GM12875 (cell line): ENCODE measurements around the gene SHTN1.
A peak's percentile ranks its signal among the peaks of the same experiment; 100 is the strongest.

ENCODE experiments used
- H3K4me3 ChIP-seq: one replicate; pipeline ENCODE4 v1.5.1; 2011; ENCODE audit warnings: low read depth, low read length, control low read depth
- TF ChIP-seq, protein P1 (sequence below): IDR thresholded peaks from 2 replicates; pipeline ENCODE4 v1.5.1; 2011; ENCODE audit warnings: low read depth, mild to moderate bottlenecking, control low read depth, inconsistent platforms, low read length, moderate library complexity, borderline replicate concordance; ENCODE audit not compliant: insufficient read depth

The SHTN1 gene

DNA sequence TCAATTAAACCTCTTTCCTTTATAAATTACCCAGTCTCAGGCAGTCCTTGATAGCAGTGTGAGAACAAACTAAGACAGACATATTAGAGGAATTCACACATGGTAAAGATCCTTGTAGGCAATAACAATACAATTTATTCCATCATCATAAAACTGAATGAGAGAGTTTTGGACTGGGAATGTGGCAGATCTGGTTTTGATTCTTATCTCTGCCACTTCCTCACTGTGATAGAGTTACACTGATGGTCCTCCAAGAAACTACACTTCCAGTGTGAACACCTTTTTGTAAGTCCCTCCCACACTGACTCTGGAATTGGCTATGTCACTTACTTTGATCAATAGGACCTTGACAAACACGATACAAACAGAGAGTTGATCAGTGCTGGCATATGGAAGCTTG lies 152.7 kb downstream of the SHTN1 start:
- no peak overlapping the region for H3K4me3 ChIP-seq
- TF ChIP-seq, protein P1, sequence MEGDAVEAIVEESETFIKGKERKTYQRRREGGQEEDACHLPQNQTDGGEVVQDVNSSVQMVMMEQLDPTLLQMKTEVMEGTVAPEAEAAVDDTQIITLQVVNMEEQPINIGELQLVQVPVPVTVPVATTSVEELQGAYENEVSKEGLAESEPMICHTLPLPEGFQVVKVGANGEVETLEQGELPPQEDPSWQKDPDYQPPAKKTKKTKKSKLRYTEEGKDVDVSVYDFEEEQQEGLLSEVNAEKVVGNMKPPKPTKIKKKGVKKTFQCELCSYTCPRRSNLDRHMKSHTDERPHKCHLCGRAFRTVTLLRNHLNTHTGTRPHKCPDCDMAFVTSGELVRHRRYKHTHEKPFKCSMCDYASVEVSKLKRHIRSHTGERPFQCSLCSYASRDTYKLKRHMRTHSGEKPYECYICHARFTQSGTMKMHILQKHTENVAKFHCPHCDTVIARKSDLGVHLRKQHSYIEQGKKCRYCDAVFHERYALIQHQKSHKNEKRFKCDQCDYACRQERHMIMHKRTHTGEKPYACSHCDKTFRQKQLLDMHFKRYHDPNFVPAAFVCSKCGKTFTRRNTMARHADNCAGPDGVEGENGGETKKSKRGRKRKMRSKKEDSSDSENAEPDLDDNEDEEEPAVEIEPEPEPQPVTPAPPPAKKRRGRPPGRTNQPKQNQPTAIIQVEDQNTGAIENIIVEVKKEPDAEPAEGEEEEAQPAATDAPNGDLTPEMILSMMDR = no peak

DNA sequence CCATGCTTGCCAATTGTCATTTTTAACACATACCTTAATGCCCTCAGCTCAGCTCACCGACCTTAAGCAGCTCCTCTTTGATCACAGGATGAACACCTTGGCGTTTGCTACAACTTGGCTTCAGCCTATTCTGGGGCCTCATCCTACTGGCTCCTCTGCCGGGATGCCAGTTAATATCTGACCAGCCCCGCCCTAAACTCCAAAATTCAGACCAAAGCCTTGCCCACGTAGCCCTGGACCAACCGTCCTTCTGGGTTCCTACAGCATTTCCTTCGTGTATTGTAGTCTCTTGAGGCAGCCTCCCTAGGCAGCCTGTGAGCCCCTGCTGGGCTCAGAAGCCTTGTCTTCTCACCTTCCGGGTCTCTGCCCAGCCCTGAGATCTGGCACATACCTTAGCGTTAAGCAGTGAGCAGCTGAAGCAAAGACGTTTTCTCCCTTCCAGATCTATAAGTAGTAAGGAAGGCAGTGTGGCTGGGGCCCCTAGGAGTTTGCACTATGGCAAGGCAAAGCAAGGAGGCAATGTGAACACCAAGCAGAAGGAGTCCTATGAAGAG lies 154.9 kb downstream of the SHTN1 start:
- TF ChIP-seq, protein P1 = no peak
- peak overlapping the region; percentile 68 for H3K4me3 ChIP-seq

DNA sequence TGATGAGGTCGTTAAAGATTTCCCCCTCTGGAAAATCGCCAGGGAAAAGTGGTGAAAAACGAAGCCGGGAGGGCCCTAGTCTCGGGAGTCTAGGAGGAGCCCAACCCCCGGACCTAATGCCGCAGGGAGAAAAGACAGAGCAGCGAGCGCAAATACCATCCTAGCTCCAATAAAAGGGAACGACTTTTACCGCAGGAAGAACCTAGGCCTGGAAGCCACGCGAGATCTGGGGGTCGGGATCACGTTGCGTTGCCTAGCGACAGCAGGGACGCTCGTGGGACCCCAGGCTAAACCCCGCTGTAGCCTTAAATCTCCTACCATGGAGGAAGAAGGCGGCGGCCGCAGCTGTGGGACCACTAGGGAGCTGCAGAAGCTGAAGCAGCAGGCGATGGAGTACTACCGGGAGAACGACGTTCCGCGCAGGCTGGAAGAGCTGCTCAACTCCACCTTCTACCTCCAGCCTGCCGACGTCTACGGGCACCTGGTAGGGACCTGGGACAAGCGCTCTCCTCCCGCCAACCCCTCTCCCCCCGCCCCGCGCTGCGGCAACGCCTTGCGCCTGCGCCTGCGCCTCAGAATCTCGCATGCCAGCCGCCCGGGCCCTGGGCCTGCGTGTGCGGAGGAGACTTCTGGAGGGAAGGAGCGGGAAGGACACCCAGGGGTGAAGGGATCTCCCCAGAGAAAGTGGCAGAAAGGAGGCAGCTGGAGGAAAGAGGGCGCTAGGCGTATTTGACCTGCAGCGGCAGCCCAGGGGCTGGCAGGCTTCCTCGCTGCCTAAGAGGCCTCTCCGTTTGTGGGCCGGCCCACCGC lies 155.5 kb downstream of the SHTN1 start, which contains the start of gene ENO4:
Gene ENO4, plus strand, starts transcription at position 252 of the 810 bp plus-strand sequence. Its CDS starts 68 bp downstream, at position 320.
- TF ChIP-seq, protein P1 = no peak
- peak within 1 kb of the TSS; percentile 68 for H3K4me3 ChIP-seq

DNA sequence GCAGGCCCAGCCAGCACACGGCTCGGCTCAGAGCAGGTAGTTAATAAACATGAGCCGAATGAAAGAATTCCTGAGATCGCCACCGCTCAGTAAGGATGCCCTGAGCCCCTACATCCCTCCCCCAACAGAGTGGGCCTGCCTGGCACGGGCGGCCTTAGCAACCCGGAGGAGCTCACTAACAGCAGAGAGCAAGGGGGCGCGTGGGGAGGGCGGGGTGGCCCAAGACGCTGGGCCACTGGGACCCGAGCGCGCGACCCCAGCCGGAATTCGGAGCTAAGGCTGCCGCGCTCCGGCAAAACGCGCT lies 156.1 kb downstream of the SHTN1 start:
- TF ChIP-seq, protein P1 = no peak
- H3K4me3 ChIP-seq = peak overlapping the region; percentile 68

DNA sequence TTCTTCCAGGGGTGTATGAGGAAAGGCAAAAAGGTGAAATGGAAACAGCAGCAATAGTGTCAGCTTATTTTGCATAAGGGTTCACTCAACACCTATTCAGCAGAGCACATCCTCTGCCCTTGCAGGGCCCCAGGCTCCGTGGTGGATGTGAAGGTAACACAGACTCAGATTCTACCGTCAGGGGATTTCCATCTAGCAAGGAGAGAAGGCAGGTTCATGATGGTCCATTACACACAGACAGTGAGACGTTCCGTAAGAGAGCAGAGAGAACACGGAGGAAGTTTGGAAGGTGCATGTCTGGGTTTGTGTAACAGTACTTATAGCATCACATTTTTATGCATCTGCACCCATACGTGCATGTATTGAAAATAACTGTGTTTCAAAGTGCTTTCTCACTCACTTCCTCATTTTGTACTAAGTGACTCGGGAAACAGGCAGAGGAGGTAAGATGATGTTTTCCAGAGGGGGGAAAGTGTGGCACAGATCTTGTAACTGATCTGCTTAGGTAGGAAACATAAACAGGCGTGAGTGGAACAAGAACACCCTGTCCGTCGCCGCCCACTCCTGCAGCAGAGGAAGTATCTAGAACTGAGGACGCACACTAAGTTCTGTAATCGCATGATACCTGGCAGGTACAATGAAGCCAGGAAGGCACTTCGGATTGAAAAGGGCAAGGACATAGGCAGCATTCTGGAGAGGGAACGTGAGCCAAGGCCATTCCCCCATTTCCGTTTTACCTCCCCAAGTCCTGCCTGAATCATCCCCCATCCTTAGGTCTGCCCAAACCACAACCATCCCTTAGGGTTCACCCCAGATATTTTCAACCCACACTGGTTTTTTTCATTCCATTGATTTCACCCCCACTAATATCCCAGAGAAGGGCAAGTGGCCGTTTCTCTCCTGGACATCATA lies 156.7 kb downstream of the SHTN1 start:
- TF ChIP-seq, protein P1 = no peak
- H3K4me3 ChIP-seq = peak overlapping the region; percentile 68

DNA sequence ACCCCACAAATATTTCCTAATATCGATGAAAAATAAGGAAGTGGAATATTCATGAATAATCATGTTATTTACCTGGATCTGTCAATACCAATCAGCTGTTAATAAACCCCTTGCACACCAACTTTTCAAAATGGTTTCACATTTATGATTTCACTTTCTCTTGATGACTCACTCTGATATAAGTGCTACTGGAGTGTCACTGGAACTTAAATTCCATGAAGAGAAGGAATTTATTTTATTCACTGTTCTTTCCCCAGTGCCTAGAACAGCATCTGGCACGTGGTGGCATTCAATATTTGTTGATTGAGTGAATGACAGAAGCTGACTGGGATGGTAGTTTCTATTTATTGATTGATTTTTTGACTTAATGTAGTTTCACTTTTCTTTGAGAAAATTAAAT lies 159.2 kb downstream of the SHTN1 start:
- TF ChIP-seq, protein P1 = no peak
- H3K4me3 ChIP-seq = no peak overlapping the region
